Choroid plexus epithelial cell (primary cell): ENCODE data around the gene GMEB1.
"Not testable (repeated sequence)": the region's sequence is repeated elsewhere in the genome, so short reads cannot be mapped to it uniquely, and the experiment has no call there.

ENCODE experiments used
- DNase-seq: peaks from one replicate; pipeline ENCODE4 v3.0.0-alpha.2; 2010; ENCODE audit warnings: low read depth
- H3K4me3 ChIP-seq: 2 replicates; pipeline ENCODE4 v1.5.1; 2011; ENCODE audit warnings: low read depth, mild to moderate bottlenecking, control low read depth, low read length, moderate library complexity
- TF ChIP-seq, protein P1 (sequence below): conservative IDR thresholded peaks from 2 replicates; pipeline ENCODE4 v1.5.1; 2011; ENCODE audit warnings: low read depth, mild to moderate bottlenecking, control low read depth, inconsistent platforms, low read length, moderate library complexity

Gene GMEB1

DNA sequence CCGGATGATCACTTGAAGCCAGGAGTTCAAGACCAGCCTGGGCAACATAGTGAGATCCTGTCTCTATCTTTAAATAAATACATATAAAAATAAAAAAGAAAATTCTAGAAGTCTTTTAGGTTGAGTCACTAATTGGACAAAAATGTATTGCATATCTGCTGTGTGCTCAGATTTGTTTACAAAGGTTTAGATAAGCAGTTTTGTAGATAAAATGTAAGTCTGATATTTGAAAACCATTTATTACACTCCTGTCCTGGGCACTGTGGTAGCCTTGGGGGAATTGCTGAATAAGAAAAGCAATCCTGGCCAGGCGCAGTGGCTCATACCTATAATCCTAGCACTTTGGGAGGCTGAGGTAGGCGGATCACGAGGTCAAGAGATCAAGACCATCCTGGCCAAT is 11.6 kb downstream of the GMEB1 start:
- DNase-seq = peak; percentile 23
- TF ChIP-seq, protein P1, sequence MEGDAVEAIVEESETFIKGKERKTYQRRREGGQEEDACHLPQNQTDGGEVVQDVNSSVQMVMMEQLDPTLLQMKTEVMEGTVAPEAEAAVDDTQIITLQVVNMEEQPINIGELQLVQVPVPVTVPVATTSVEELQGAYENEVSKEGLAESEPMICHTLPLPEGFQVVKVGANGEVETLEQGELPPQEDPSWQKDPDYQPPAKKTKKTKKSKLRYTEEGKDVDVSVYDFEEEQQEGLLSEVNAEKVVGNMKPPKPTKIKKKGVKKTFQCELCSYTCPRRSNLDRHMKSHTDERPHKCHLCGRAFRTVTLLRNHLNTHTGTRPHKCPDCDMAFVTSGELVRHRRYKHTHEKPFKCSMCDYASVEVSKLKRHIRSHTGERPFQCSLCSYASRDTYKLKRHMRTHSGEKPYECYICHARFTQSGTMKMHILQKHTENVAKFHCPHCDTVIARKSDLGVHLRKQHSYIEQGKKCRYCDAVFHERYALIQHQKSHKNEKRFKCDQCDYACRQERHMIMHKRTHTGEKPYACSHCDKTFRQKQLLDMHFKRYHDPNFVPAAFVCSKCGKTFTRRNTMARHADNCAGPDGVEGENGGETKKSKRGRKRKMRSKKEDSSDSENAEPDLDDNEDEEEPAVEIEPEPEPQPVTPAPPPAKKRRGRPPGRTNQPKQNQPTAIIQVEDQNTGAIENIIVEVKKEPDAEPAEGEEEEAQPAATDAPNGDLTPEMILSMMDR = no peak
- H3K4me3 ChIP-seq = no peak overlapping the region

DNA sequence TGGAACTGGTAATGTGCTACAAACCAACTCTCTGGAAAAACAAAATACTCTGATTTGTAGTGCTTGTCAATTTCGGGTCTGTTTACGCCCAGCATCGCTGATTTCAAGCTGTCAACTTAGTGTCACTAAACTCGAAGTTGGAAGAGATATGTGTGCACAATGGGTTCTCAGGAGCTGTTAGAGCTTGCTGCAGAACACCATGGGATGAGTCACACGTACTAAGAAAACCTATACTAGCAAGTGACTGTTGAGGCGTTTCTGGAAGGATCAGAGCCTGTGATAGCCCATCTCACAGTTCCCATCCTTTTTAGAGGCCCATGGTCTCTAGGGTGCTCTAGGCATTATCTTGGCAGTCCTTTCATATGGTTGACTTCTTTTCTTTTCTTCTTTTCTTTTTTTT is 14.3 kb downstream of the GMEB1 start:
- DNase-seq = peak; percentile 24
- no peak overlapping the region for H3K4me3 ChIP-seq
- TF ChIP-seq, protein P1 = no peak

DNA sequence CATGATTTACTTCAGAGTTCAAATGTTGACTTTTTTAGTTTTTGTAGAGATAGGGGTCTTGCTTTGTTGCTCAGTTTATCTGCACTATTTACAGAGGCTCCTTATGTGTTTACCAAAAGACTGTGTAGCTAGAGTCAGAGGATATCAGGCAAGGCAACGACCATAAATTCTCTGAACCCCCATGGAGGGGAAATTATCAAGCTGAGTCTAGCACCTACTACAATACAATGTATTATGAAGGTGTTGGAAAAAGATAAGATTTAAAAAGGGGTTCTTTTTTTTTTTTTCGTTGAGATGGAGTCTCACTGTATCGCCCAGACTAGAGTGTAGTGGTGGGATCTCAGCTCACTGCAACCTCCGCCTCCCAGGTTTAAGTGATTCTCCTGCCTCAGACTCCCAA is 16.4 kb downstream of the GMEB1 start:
- no peak overlapping the region for H3K4me3 ChIP-seq
- DNase-seq = no peak
- TF ChIP-seq, protein P1 = no peak

DNA sequence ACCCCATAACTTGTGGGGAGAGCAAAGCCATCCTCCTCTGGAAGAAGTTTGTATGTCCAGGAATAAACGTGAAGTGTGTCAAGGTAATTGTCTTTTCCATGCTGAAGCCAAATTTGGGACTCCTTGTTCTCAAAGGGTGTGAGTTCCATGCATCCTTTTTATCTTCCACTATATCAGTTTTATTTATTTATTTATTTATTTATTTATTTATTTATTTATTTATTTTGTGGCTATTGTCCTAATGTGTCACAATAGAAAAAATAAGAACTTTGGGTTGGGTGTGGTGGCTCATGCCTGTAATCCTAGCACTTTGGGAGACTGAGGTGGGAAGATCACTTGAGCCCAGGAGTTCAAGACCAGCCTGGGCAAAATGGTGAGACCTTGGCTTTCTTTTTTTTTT is 23.0 kb downstream of the GMEB1 start:
- H3K4me3 ChIP-seq, DNase-seq: not testable (repeated sequence)

DNA sequence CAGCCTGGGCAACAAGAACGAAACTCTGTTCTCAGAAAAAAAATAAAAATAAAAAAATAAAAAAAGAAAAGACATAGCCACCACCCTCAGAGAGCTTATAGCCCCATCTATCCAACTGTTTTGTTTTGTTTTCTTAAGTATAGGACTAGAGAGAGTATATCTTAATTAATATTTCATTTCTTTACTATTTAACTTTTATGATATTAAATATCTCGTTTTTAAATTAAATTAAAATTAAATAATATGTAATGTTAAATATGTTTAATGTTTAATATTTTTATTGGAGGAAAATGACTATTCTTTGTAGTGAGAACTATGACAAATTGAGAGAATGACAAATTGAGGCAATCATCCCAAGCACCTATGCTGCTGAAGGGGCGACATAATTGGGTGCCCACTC is 35.0 kb downstream of the GMEB1 start:
- no peak overlapping the region for H3K4me3 ChIP-seq
- no peak for DNase-seq
- TF ChIP-seq, protein P1 = no peak

DNA sequence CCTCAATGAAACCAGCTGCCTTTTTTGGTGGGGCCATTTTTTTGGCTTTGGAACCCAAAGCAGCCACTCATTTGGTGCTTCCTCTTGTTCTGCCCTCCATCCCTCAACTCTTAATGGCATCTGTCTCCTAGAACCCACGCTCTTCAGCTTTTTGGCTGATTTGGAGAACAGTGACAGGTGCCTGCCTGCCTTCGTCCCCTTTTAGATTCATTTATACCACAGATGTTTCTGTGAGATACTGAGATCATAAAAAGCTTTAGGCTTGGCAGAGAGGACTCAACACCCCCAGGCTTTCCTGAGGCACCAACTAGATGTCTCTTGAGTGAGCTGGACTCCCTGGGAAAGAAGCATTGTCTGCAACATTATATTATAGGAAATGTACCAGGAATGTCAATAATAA is 47.8 kb downstream of the GMEB1 start:
- no peak overlapping the region for H3K4me3 ChIP-seq
- DNase-seq = no peak
- TF ChIP-seq, protein P1 = no peak

DNA sequence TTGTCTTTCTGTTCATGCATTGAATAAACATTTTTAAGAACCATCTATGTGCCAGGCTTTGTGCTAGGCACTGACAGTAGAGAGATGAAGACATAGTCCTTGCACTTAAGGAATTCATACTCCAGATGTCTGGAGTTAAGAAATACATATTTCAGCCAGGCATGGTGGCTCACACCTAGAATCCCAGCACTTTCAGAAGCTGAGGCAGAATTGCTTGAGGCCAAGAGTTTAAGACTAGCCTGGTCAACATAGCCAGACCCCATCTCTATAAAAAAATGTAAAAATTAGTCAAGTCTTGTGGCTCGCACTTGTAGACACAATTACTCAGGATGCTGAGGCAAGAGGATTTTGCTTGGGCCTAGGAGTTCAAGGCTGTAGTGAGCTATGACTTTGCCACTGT is 49.6 kb downstream of the GMEB1 start:
- DNase-seq = no peak
- TF ChIP-seq, protein P1 = no peak

More for the DNA sequence above, 49.6 kb downstream of the GMEB1 start:
- no peak overlapping the region for H3K4me3 ChIP-seq
